ENCODE results near the gene PDGFA.
A peak's percentile ranks its signal among the peaks of the same experiment; 100 is the strongest.

The PDGFA gene

DNA sequence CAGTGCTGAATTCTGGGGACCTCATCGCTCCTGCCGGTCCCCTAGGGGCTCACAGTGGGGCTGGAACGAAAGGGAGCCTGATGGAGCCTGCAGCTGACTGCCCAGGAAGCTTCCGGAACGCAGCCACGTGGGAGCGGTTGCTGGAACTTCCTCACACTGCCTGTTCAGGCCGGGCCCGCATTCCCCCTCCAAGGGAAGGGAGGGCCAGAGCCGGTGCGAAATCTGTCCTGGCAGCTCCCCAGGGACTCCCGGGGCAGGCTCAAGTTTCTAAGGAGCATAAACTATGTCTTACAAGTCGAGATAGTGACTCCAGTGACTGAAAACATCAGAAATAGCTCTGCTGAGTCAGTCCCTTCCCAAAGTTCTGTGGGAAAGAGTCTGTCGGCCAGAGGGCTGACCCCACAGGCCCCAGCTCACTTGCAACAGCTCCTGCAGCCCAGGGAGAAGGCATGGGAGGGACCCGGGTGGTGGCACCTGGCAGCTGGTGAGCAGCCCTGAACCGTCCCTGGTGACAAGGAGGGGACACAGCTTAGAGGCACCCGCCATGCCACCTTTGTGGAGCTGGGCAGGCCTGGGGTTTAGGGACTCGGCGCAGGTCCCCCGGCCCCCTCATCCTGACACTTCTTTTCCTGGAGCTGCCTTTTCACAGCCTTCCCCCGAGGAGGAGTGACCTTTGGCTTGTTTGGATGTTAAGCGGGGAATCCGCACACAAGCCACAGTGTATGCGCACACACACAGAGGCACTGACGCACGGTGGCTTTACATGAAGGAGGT lies 47.6 kb downstream of the PDGFA start:
- DNase-seq, result no peak

- DNase-seq, result no peak
Observed at GRCh38 chr7:471191-471865, 48.3 kb downstream of the PDGFA start.

- no peak for DNase-seq
Observed at GRCh38 chr7:469563-469961, 50.1 kb downstream of the PDGFA start.

DNA sequence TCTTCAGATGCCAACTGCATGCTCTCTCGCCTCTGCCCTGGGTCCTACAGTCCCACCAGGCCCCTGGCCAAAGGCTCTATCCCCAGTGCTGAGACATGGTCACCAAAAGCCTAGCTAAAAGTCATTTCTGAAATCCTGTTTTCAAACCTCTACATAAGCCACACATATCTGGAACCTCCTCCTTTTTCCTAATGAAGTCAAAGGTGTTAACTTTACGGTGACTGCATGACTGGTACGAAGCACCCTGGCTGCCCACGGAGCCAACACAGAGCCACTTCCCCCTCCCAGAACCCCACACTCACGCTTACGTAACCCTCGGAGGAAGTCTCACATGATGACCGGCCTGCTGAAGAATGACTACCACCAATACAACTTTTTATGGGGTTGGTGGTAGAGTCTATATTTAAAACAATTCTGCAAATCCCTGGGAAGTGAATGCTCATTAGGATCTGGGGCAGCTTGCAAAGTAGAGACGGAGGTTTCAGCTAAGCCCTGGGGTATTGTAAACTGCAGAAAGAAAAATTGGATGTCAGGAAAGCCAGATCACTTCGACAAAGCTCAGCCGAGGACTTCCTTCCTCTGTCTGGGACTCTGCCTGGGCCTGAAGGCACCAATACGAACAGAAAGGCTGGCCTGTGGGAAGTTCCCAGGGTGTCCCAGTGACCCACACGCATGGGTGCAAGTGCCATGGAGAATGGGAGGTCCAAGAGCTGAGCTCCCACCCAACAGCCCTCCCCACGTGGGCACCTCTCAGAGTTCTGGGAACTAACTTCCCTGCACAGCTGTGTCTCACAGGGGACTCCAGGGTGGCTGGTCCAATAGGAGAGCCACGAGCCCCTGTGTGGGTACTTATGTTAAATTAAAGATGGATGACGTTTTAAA lies 50.7 kb downstream of the PDGFA start:
- peak; percentile 6 to 49 for DNase-seq

GRCh38 chr7:467856-468545 lies 51.6 kb downstream of the PDGFA start:
- DNase-seq, result no peak

- no peak for DNase-seq
Observed at GRCh38 chr7:467393-467828, 52.2 kb downstream of the PDGFA start.

DNA sequence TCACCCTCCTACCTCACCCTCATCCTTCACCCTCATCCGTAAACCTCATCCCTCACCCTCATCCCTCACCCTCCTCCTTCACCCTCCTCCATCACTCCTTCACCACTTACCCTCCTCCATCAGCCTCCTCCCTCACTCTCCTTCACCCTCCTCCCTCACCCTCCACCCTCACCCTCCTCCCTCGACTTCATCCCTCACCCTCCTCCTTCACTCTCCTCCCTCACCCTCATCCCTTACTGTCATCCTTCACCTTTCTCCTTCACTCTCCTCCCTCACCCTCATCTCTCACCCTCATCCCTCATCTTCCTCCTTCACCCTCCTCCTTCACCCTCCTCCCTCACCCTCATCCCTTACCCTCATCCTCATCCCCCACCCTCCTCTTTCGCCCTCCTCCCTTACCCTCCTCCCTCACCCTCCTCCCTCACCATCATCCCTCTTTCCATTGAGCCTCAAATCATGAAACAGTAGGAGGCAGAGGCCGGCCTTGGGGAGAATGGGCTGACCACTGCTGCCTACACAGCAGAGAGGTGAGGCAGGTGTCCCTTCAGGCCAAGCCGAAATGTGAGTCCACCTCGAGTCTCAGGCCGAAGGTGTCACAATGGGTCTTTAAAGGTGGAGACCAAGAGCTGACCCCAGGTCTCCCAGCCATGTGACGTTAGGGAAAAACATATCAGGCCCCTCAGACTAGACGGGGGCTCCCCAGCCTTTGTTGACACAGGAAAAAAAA lies 53.0 kb downstream of the PDGFA start:
- DNase-seq, result no peak

DNA sequence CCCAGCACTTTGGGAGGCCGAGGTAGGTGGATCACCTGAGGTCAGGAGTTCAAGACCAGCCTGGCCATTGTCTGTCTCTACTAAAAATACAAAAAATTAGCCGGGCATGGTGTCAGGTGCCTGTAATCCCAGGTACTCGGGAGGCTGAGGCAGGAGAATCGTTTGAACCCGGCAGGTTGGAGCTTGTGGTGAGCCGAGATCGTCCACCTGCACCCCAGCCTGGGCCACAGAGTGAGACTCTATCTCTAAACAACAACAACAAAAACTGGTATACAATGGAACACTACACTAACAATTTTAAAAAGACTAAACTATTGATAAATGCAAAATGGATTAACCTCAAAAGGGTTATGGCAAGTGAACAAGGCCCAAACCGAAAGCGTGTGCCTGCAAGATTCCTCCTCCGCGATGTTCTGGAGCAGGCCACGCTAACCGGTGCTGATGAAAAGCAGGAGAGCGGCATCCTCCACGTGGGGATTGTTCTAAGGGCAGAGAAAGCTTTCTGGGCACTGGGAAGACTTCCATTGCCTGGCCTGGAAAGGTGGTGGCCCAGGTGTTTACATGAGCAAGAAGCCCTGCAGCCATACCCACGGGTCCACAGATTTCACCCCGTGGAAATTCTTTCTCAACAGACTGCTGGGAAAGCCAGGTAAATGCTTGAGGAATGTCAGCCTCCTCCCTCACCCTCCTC lies 53.8 kb downstream of the PDGFA start:
- DNase-seq, result no peak

DNA sequence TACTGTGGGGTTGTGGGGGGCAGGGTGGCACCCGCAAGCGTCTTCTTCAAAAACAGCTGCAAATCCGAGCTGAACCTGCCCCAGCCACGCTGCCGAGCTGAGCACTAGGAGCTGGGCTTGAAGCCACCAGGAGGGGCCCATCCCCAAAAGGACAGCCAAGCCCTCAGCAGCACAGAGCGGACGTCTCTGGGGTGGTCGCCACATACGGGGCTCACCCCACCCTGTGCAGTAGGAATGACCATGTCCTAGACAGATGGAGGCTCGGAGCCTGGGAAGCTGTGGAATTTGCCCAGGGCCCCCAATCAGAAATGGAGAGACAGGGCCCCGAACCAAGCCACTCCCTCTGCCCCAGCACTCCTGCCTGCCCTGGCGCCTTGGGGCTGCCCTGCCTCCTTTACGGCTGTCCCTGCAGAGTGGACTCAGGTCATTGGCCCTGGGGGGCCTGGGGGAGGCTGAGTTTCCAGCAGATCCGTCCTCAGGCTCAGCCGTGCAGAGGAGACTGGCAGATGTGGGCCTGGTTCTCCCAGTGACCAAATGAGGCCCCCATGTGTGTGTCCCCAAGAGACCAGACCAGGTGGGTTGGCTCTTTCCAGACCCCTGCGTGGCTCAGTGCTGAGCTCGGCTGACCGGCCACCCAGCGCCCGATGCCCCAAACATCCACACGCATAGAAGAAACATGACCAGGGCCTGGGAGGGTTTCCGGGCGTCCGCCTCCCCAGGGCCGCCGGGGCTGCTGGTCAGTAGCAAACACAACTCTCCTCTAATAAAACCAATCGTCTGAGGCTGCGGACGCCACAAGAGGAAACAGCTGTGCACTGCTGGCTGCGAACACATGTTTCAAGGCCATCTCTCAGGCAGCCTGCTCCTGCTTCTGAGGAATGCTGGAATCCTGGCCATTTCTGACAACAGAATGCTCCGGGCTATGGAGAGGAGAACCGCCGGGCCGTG lies 54.9 kb downstream of the PDGFA start:
- DNase-seq, result no peak

- DNase-seq, result no peak
Observed at GRCh38 chr7:463817-464453, 55.7 kb downstream of the PDGFA start.

DNA sequence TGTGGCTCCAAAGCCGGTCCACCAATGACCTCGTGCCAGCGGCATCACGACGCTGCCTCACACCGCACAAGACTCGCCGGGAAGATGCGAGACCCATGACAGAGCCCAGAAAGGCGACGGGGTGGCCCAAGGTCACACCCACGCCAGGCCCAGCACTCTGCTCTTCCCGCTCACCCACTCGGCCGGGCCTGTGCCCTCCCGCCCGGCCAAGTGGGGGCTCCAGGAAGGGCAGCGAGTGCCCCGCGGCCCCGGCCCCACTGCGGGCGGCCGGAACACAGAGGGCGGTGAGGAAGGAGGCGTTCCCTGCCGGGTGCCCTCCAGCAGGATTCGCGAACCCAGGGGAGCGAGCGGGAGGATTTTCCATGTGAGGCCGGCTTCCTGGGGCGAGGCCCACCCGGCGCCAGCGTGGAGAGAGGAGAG lies 56.3 kb downstream of the PDGFA start:
- DNase-seq, result no peak

DNA sequence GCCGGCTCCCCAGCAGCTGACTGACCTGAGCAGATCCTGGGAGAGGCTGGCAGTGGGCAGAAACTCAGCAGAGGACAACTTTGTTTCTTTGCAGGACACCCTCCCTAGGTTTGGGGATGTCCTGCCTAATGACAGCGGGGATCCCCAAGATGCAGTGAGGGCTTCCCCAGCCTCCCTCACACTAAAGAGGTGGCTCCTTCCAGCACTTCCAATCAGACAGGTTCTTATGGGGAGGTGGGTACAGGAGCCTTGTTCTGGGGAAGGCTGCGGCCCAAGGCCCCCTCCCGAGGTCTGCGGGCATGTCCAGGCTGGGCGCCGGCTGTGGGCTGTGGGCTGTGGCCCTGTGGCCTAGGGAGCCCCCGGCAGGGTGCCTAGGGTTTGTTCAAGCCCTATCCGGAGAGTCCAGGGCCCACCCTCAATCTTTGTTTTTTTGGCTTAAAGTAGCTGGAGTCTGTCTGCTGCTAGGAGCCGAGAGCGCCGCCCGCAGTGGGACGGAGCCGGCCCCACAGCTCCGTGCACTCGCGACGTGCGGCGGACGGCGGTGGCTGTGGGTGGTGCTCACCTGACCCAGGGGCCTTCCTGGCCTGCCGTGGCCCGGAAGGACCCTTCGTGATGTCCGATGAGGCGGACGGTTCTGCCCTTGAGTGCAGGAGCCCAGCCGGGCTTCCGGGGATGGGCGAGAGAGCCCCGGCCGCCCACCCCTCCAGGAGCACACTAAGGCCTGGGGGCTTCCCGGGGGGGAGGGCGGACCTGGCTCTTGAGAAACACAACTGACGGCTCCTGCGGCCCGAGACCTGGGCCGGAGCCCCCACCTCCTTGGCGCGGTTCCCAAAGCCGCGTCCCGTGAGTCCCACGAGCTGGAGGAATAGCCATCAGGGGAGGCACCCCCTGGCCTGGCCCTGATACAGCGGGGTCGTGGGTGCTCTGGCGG lies 57.2 kb downstream of the PDGFA start:
- no peak for DNase-seq

GRCh38 chr7:461453-462172 lies 58.0 kb downstream of the PDGFA start:
- DNase-seq, result no peak

DNA sequence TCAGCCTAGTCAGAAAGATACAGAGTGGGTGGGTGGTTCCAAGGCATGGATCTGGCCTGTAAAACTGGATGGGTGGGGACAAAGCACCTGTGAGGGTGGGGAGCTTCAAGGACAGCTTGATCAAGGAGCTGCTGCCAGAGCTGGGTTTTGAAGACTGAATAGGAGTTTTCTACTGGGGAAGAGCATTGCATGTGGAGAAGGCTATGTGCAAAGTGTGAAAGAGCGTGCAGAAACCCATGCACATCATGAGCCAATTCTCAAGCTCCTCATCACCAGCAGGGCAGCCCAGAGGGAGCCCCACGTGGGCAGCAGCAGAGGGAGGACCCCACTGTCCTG lies 58.6 kb downstream of the PDGFA start:
- DNase-seq, result no peak

DNA sequence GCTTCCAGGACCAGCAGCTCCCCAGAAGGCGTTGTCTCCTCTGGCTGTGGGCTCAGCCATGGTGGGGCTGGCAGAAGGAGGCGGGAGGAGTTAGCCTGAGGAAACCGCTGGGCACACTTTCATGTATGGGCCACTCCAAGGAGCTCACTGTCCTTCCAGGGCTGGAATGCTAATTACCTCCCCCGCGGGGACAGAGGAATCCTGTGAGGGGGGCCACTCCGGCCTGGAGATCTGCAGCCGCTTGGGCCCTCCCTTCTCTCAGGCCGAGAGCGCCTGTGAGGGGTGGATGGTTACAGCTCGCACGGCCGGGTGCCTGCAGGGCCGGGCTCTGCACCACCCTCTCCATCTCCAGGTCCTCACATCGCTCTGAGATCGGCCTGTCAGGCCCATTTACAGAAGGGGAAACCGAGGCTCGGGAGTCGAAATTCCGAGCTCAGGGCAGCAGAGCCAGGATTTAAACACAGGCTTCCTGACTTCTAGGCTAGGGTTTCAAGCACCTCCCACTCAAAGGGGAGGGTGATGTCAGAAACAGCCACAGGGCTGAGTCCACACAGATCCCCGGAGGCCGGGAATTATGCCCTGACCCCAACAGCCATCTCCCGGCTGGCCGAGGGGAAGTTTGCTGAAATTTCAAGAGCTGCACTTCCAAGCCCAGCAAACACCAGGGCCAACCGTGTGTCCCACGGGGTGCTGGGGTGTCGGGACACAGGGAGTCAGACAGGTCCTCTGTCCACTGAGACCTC lies 59.1 kb downstream of the PDGFA start:
- DNase-seq, result no peak

DNA sequence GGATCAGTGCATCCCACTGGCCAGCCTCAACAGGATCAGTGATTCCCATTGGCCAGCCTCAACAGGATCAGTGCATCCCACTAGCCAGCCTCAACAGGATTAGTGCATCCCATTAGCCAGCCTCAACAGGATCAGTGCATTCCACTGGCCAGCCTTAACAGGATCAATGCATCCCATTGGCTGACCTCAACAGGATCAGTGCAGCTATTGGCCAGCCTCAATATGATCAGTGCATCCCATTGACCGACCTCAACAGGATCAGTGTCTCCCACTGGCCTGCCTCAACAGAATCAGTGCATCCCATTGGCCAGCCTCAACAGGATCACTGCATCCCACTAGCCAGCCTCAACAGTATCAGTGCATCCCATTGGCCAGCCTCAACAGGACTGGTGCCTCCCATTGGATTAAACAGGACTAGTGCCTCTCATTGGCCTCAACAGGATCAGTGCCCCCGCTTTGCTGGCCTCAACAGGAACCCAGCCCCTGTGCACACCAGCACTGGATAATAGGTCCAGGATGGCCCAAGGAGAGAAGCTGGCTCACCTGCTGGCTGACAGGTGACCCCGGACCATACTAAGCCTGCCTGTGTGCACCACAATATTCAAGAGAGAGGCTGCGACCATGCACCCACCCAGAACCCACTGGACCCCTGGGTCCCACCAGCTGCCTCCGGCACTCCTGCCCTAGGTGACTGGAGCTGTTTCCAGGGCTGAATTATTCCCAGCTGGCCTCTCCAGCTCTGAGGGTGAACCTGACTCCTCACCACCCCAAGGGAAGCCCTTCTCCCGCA lies 59.9 kb downstream of the PDGFA start:
- DNase-seq, result no peak
